GM12878 (cell line): Measurements from ENCODE around the gene MAPKAPK2. TPM values are rescaled to one million over a fixed set of nuclear protein-coding genes. Genes with fewer than 3 reads are reported as not detected.

Experiments used
- CBX5 ChIP-seq: sonication (generic); IDR thresholded peaks from 2 replicates; pipeline ENCODE4 v1.6.1; 2016; ENCODE audit warnings: low read depth, moderate library complexity, mild to moderate bottlenecking, inconsistent platforms
- CHD1 ChIP-seq: IDR thresholded peaks from 2 replicates; pipeline ENCODE4 v1.6.1; 2012; ENCODE audit warnings: low read depth, low read length, improper control_type of control experiment
- E2F8 ChIP-seq: fragments of 450-650 bp; IDR thresholded peaks from 2 replicates; pipeline ENCODE4 v1.6.1; 2018; ENCODE audit warnings: mild to moderate bottlenecking, low read depth, moderate library complexity; ENCODE audit not compliant: partially characterized antibody
- E4F1 ChIP-seq: fragments of 450-650 bp; IDR thresholded peaks from 2 replicates; pipeline ENCODE4 v1.6.1; 2018; ENCODE audit warnings: borderline replicate concordance, mild to moderate bottlenecking; ENCODE audit not compliant: partially characterized antibody
- GATAD2B ChIP-seq: fragments of 450-650 bp; conservative IDR thresholded peaks from 2 replicates; pipeline ENCODE4 v1.6.1; 2017; ENCODE audit warnings: low read depth, mild to moderate bottlenecking, moderate library complexity
- HDAC2 ChIP-seq: fragments of 200-600 bp; sonication (generic); IDR thresholded peaks from 2 replicates; pipeline ENCODE4 v1.6.1; 2017
- HSF1 ChIP-seq: fragments of 150-350 bp; IDR thresholded peaks from 2 replicates; pipeline ENCODE4 v1.6.1; 2014; ENCODE audit warnings: mild to moderate bottlenecking, low read depth, low read length
- KAT2A ChIP-seq: conservative IDR thresholded peaks from 2 replicates; pipeline ENCODE4 v1.6.1; 2011; ENCODE audit warnings: low read depth, low read length; ENCODE audit not compliant: control insufficient read depth
- KDM1A ChIP-seq: fragments of 200-600 bp; sonication (generic); IDR thresholded peaks from 2 replicates; pipeline ENCODE4 v1.6.1; 2016; ENCODE audit warnings: borderline replicate concordance
- MTA3 ChIP-seq: IDR thresholded peaks from 2 replicates; pipeline ENCODE4 v1.6.1; 2012; ENCODE audit warnings: low read length, inconsistent platforms, borderline replicate concordance
- PAX5 ChIP-seq: IDR thresholded peaks from 2 replicates; pipeline ENCODE4 v1.6.1; 2011; ENCODE audit warnings: low read depth, low read length, borderline replicate concordance
- PAX8 ChIP-seq: fragments of 450-650 bp; IDR thresholded peaks from 2 replicates; pipeline ENCODE4 v1.6.1; 2017; ENCODE audit warnings: mild to moderate bottlenecking, moderate library complexity
- RAD51 ChIP-seq: fragments of 450-650 bp; IDR thresholded peaks from 2 replicates; pipeline ENCODE4 v1.6.1; 2016; ENCODE audit warnings: moderate library complexity, mild to moderate bottlenecking, inconsistent platforms
- SMAD5 ChIP-seq: IDR thresholded peaks from 2 replicates; pipeline ENCODE4 v1.6.1; 2016; ENCODE audit warnings: antibody characterized with exemption, low read depth
- SMARCA5 ChIP-seq: fragments of 450-650 bp; IDR thresholded peaks from 2 replicates; pipeline ENCODE4 v1.6.1; 2017; ENCODE audit warnings: mild to moderate bottlenecking
- STAT3 ChIP-seq: IDR thresholded peaks from 2 replicates; pipeline ENCODE4 v1.6.1; 2011; ENCODE audit warnings: low read depth, low read length, improper control_type of control experiment
- ZBTB40 ChIP-seq: fragments of 450-650 bp; IDR thresholded peaks from 2 replicates; pipeline ENCODE4 v1.6.1; 2016; ENCODE audit warnings: mild to moderate bottlenecking, moderate library complexity, borderline replicate concordance
- ZSCAN29 ChIP-seq: fragments of 450-650 bp; IDR thresholded peaks from 2 replicates; pipeline ENCODE4 v1.6.1; 2017; ENCODE audit warnings: mild to moderate bottlenecking, moderate library complexity
- polyA plus RNA-seq, 11 experiments: library from polyadenylated mRNA; depleted of rRNA in 4 of 11; unstranded in 6 of 11; stranded (reverse) in 5 of 11; fragments of >200 nt; fragmentation: Nextera tagmentation in 4 of 11; fragmentation: Illumina TruSeq in 1 of 11; extraction: Ambion mirVana in 4 of 11; extraction: Trizol in 1 of 11; gene quantifications; 1 replicate in 1 of 11; 2 replicates in 10 of 11; pipeline versions ENCODE4 v1.2.1 to v1.2.3, GENCODE V29; 2011 to 2016; ENCODE audit warnings: inconsistent platforms in 2 of 11, missing spikeins in 2 of 11, low read depth in 1 of 11
- total RNA-seq, 4 experiments: library from RNA; depleted of rRNA in 3 of 4; stranded (reverse); fragments of >200 nt in 3 of 4; fragmentation: Illumina TruSeq in 1 of 4; extraction: Trizol in 1 of 4; gene quantifications; 2 replicates each; pipeline versions ENCODE4 v1.2.1 to v1.2.3, GENCODE V29; 2013 to 2021

MAPKAPK2 gene
- total and polyA plus RNA-seq, 10 of the 15 experiments (the other 5 are each of a cell fraction or from before 2014, with no cell fraction given): 0.72 to 92.2 (median 49.3) TPM

- TF ChIP-seq PAX8 (no peak), CHD1 (no peak), RAD51 (no peak), STAT3 (0 out of 2 replicates have a peak, but pooled peaks have one; percentile 45), E2F8 (no peak), ZBTB40 (no peak), E4F1 (no peak), SMAD5 (no peak), ZSCAN29 (no peak), SMARCA5 (no peak), CBX5 (no peak), HDAC2 (no peak), GATAD2B (0 out of 2 replicates have a peak, but pooled peaks have one; percentile 33), KAT2A (no peak), HSF1 (no peak), PAX5 (no peak; the same call in 1 of the 2 replicates), KDM1A (no peak), MTA3 (peak; percentile 68; the same call in 1 of the 2 replicates)
Observed at GRCh38 chr1:206716870-206717673, 32.4 kb downstream of the MAPKAPK2 start (continued).
